Measurements from ENCODE around the gene RIPOR3.
"Not testable (repeated sequence)": the region's sequence is repeated elsewhere in the genome, so short reads cannot be mapped to it uniquely, and the experiment has no call there.

Gene RIPOR3

GRCh38 chr20:50611128-50611810, 80.1 kb downstream of the RIPOR3 start:
- H3K4me1 Mint-ChIP-seq (ENCODE audit: low read depth): no peaks in the 10 kb centered on the region

GRCh38 chr20:50610212-50610718, 81.1 kb downstream of the RIPOR3 start:
- Mint-ChIP-seq H3K9me3 (ENCODE audit: low read depth) (no peaks in the 10 kb centered on the region), H3K4me1 (ENCODE audit: low read depth) (no peaks in the 10 kb centered on the region), H3K27ac (no peak overlapping the region), H3K4me3 (no peak overlapping the region), H3K36me3 (no peaks in the 10 kb centered on the region), H3K27me3 (no peaks in the 10 kb centered on the region)

More at GRCh38 chr20:50611128-50611810, 80.1 kb downstream of the RIPOR3 start:
- H3K27me3 Mint-ChIP-seq: no peaks in the 10 kb centered on the region
- no peaks in the 10 kb centered on the region for H3K9me3 Mint-ChIP-seq (ENCODE audit: low read depth)
- no peak overlapping the region for H3K4me3 Mint-ChIP-seq
- no peak overlapping the region for H3K27ac Mint-ChIP-seq
- no peaks in the 10 kb centered on the region for H3K36me3 Mint-ChIP-seq

GRCh38 chr20:50609438-50609989, 81.8 kb downstream of the RIPOR3 start:
- Mint-ChIP-seq H3K27ac (no peak overlapping the region), H3K36me3 (no peaks in the 10 kb centered on the region), H3K27me3 (no peaks in the 10 kb centered on the region), H3K9me3 (ENCODE audit: low read depth) (no peaks in the 10 kb centered on the region), H3K4me1 (ENCODE audit: low read depth) (no peaks in the 10 kb centered on the region), H3K4me3 (no peak overlapping the region)

- Mint-ChIP-seq H3K27me3 (no peaks in the 10 kb centered on the region), H3K4me1 (ENCODE audit: low read depth) (no peaks in the 10 kb centered on the region), H3K4me3 (no peak overlapping the region), H3K9me3 (ENCODE audit: low read depth) (no peaks in the 10 kb centered on the region), H3K27ac (no peak overlapping the region), H3K36me3 (no peaks in the 10 kb centered on the region)
Observed at GRCh38 chr20:50608750-50609104, 82.6 kb downstream of the RIPOR3 start.

- Mint-ChIP-seq H3K4me3 (no peak overlapping the region), H3K27ac (no peak overlapping the region), H3K36me3 (no peaks in the 10 kb centered on the region), H3K27me3 (no peaks in the 10 kb centered on the region), H3K9me3 (ENCODE audit: low read depth) (no peaks in the 10 kb centered on the region), H3K4me1 (ENCODE audit: low read depth) (no peaks in the 10 kb centered on the region)
Observed at GRCh38 chr20:50607850-50608749, 83.2 kb downstream of the RIPOR3 start.

GRCh38 chr20:50607436-50607835, 83.9 kb downstream of the RIPOR3 start:
- H3K9me3 Mint-ChIP-seq (ENCODE audit: low read depth): no peaks in the 10 kb centered on the region
- H3K27me3 Mint-ChIP-seq: no peaks in the 10 kb centered on the region
- no peaks in the 10 kb centered on the region for H3K36me3 Mint-ChIP-seq
- no peak overlapping the region for H3K4me3 Mint-ChIP-seq
- no peak overlapping the region for H3K27ac Mint-ChIP-seq
- no peaks in the 10 kb centered on the region for H3K4me1 Mint-ChIP-seq (ENCODE audit: low read depth)

GRCh38 chr20:50605136-50605535, 86.2 kb downstream of the RIPOR3 start:
- Mint-ChIP-seq H3K27ac (no peak overlapping the region), H3K36me3 (no peaks in the 10 kb centered on the region), H3K4me1 (ENCODE audit: low read depth) (no peaks in the 10 kb centered on the region), H3K9me3 (ENCODE audit: low read depth) (no peaks in the 10 kb centered on the region), H3K27me3 (no peaks in the 10 kb centered on the region), H3K4me3 (no peak overlapping the region)

GRCh38 chr20:50604451-50604850, 86.9 kb downstream of the RIPOR3 start:
- Mint-ChIP-seq H3K27me3 (no peaks in the 10 kb centered on the region), H3K27ac (no peak overlapping the region), H3K4me3 (no peak overlapping the region), H3K9me3 (ENCODE audit: low read depth) (no peaks in the 10 kb centered on the region), H3K4me1 (ENCODE audit: low read depth) (no peaks in the 10 kb centered on the region), H3K36me3 (no peaks in the 10 kb centered on the region)

- H3K27me3 Mint-ChIP-seq: no peaks in the 10 kb centered on the region
- H3K27ac Mint-ChIP-seq: no peak overlapping the region
- H3K36me3 Mint-ChIP-seq: no peaks in the 10 kb centered on the region
- no peaks in the 10 kb centered on the region for H3K9me3 Mint-ChIP-seq (ENCODE audit: low read depth)
- H3K4me3 Mint-ChIP-seq: no peak overlapping the region
- no peaks in the 10 kb centered on the region for H3K4me1 Mint-ChIP-seq (ENCODE audit: low read depth)
Observed at GRCh38 chr20:50602432-50603088, 88.8 kb downstream of the RIPOR3 start.

- Mint-ChIP-seq H3K27me3 (no peaks in the 10 kb centered on the region), H3K4me3 (no peak overlapping the region), H3K36me3 (no peaks in the 10 kb centered on the region), H3K9me3 (ENCODE audit: low read depth) (no peaks in the 10 kb centered on the region), H3K27ac (no peak overlapping the region), H3K4me1 (ENCODE audit: low read depth) (no peaks in the 10 kb centered on the region)
Observed at GRCh38 chr20:50601511-50602431, 89.6 kb downstream of the RIPOR3 start.

GRCh38 chr20:50600281-50600895, 91.0 kb downstream of the RIPOR3 start:
- Mint-ChIP-seq H3K4me1 (ENCODE audit: low read depth) (no peaks in the 10 kb centered on the region), H3K36me3 (no peaks in the 10 kb centered on the region), H3K27ac (no peak overlapping the region), H3K4me3 (no peak overlapping the region), H3K27me3 (no peaks in the 10 kb centered on the region), H3K9me3 (ENCODE audit: low read depth) (no peaks in the 10 kb centered on the region)

- not testable (repeated sequence) for H3K4me3 Mint-ChIP-seq; H3K4me1 Mint-ChIP-seq (ENCODE audit: low read depth); H3K9me3 Mint-ChIP-seq (ENCODE audit: low read depth); H3K27me3 Mint-ChIP-seq; H3K36me3 Mint-ChIP-seq; H3K27ac Mint-ChIP-seq
Observed at GRCh38 chr20:50598768-50599167, 92.6 kb downstream of the RIPOR3 start.

- Mint-ChIP-seq H3K4me1 (ENCODE audit: low read depth) (no peaks in the 10 kb centered on the region), H3K9me3 (ENCODE audit: low read depth) (no peaks in the 10 kb centered on the region), H3K27ac (no peak overlapping the region), H3K27me3 (no peaks in the 10 kb centered on the region), H3K36me3 (no peaks in the 10 kb centered on the region), H3K4me3 (no peak overlapping the region)
Observed at GRCh38 chr20:50598074-50598473, 93.3 kb downstream of the RIPOR3 start.
